Hepatocyte (in vitro differentiated cells): ENCODE data around the gene MEIS2. TPM values are rescaled to one million over a fixed set of nuclear protein-coding genes. Genes with fewer than 3 reads are reported as not detected.

Experiments
- DNase-seq: peaks from one replicate; pipeline ENCODE4 v3.0.0-alpha.2; 2016; ENCODE audit warnings: low spot score
- H2AFZ ChIP-seq: fragments of 200-600 bp; sonication (generic); 2 replicates; pipeline ENCODE4 v1.6.0; 2016; ENCODE audit warnings: antibody characterized with exemption, mild to moderate bottlenecking
- H3K27ac ChIP-seq: fragments of 200-600 bp; sonication (generic); 2 replicates; pipeline ENCODE4 v1.5.1; 2016; ENCODE audit warnings: mild to moderate bottlenecking
- H3K27me3 ChIP-seq: fragments of 200-600 bp; sonication (generic); 2 replicates; pipeline ENCODE4 v1.6.1; 2016
- H3K36me3 ChIP-seq: fragments of 200-600 bp; sonication (generic); replicated peaks from 2 replicates; pipeline ENCODE4 v1.5.1; 2016; ENCODE audit warnings: low read depth; ENCODE audit not compliant: insufficient read depth
- H3K4me1 ChIP-seq: fragments of 200-600 bp; sonication (generic); 2 replicates; pipeline ENCODE4 v1.5.1; 2016; ENCODE audit warnings: mild to moderate bottlenecking, moderate library complexity; ENCODE audit not compliant: insufficient read depth
- H3K4me2 ChIP-seq: fragments of 200-600 bp; sonication (generic); 2 replicates; pipeline ENCODE4 v1.6.0; 2016
- H3K4me3 ChIP-seq: fragments of 200-600 bp; sonication (generic); 2 replicates; pipeline ENCODE4 v1.5.1; 2016; ENCODE audit warnings: mild to moderate bottlenecking
- H3K79me2 ChIP-seq: fragments of 200-600 bp; sonication (generic); 2 replicates; pipeline ENCODE4 v1.6.0; 2017; ENCODE audit warnings: mild to moderate bottlenecking
- H3K9me2 ChIP-seq: fragments of 200-600 bp; sonication (generic); replicated peaks from 2 replicates; pipeline ENCODE4 v1.6.0; 2017; ENCODE audit warnings: mild to moderate bottlenecking; ENCODE audit not compliant: insufficient read depth
- H3K9me3 ChIP-seq: fragments of 200-600 bp; sonication (generic); 2 replicates; pipeline ENCODE4 v1.5.1; 2016; ENCODE audit warnings: low read depth, mild to moderate bottlenecking
- H4K20me1 ChIP-seq: fragments of 200-600 bp; sonication (generic); 2 replicates; pipeline ENCODE4 v1.6.0; 2016; ENCODE audit warnings: mild to moderate bottlenecking; ENCODE audit not compliant: insufficient read depth, poor library complexity, severe bottlenecking
- EZH2 ChIP-seq: fragments of 200-600 bp; sonication (generic); IDR thresholded peaks from 2 replicates; pipeline ENCODE4 v1.6.1; 2016; ENCODE audit warnings: antibody characterized with exemption, mild to moderate bottlenecking, borderline replicate concordance
- EZH2phosphoT487 ChIP-seq: fragments of 200-600 bp; sonication (generic); IDR thresholded peaks from one replicate; pipeline ENCODE4 v1.6.1; 2018; ENCODE audit warnings: antibody characterized with exemption, mild to moderate bottlenecking, low read depth, moderate library complexity; ENCODE audit not compliant: unreplicated experiment, severe bottlenecking
- WGBS: methylation state at CpG from one replicate; pipeline ENCODE4 v1.1.6; 2016; ENCODE audit warnings: low lambda C conversion rate; ENCODE audit errors: missing lambda C conversion rate; 5-methylcytosine and 5-hydroxymethylcytosine counted together
- polyA plus RNA-seq: library from polyadenylated mRNA; unstranded; fragments of >200 nt; fragmentation: Nextera tagmentation; extraction: Ambion mirVana; gene quantifications from 2 replicates; pipeline ENCODE4 v1.2.1, GENCODE V29; 2016
- total RNA-seq: library from RNA; depleted of rRNA; stranded (reverse); fragments of >200 nt; gene quantifications from 2 replicates; pipeline ENCODE4 v1.2.3, GENCODE V29; 2014
- TF ChIP-seq, protein P1 (sequence below): fragments of 200-600 bp; sonication (generic); IDR thresholded peaks from 2 replicates; pipeline ENCODE4 v1.5.1; 2016; ENCODE audit warnings: antibody characterized with exemption, mild to moderate bottlenecking; ENCODE audit not compliant: poor library complexity

MEIS2 gene
- total and polyA plus RNA-seq, 2 experiments from 2014 or later, result 20.6 to 33.5 TPM

DNA sequence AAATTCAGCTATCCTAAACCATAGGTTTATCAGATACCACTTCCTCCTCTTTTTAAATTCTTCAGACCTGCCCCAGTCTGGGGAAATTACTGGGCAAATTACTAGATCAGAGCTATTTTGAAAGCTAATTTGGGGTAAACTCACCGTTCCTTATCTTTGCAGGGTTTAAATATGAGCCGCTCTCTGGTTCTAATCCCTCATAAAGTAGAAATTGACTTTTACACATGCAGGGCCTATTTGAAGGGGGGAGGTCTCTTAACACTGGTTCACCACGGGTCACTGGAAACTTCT, 11.0 kb upstream of the MEIS2 start:
- H3K9me3 ChIP-seq, result no peaks in the 10 kb centered on the region
- peak overlapping the region; percentile 77 for H3K27ac ChIP-seq
- peak overlapping the region; percentile 26 for H3K4me3 ChIP-seq
- DNase-seq, result no peak
- H3K4me1 ChIP-seq, result peaks cover 8% of the 10 kb centered on the region
- WGBS, result 39% methylated on average over 3 of the region's 3 CpGs
- no peaks in the 10 kb centered on the region for H3K36me3 ChIP-seq
- peaks cover 73% of the 10 kb centered on the region for H3K27me3 ChIP-seq
- no peaks in the 10 kb centered on the region for H3K9me2 ChIP-seq
- H4K20me1 ChIP-seq, result no peaks in the 10 kb centered on the region
- peak overlapping the region; percentile 10 for H2AFZ ChIP-seq
- peak overlapping the region; percentile 75 for H3K4me2 ChIP-seq
- TF ChIP-seq, protein P1, sequence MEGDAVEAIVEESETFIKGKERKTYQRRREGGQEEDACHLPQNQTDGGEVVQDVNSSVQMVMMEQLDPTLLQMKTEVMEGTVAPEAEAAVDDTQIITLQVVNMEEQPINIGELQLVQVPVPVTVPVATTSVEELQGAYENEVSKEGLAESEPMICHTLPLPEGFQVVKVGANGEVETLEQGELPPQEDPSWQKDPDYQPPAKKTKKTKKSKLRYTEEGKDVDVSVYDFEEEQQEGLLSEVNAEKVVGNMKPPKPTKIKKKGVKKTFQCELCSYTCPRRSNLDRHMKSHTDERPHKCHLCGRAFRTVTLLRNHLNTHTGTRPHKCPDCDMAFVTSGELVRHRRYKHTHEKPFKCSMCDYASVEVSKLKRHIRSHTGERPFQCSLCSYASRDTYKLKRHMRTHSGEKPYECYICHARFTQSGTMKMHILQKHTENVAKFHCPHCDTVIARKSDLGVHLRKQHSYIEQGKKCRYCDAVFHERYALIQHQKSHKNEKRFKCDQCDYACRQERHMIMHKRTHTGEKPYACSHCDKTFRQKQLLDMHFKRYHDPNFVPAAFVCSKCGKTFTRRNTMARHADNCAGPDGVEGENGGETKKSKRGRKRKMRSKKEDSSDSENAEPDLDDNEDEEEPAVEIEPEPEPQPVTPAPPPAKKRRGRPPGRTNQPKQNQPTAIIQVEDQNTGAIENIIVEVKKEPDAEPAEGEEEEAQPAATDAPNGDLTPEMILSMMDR, result no peak
- TF ChIP-seq EZH2 (no peak), EZH2phosphoT487 (no peak)
- H3K79me2 ChIP-seq, result no peaks in the 10 kb centered on the region

DNA sequence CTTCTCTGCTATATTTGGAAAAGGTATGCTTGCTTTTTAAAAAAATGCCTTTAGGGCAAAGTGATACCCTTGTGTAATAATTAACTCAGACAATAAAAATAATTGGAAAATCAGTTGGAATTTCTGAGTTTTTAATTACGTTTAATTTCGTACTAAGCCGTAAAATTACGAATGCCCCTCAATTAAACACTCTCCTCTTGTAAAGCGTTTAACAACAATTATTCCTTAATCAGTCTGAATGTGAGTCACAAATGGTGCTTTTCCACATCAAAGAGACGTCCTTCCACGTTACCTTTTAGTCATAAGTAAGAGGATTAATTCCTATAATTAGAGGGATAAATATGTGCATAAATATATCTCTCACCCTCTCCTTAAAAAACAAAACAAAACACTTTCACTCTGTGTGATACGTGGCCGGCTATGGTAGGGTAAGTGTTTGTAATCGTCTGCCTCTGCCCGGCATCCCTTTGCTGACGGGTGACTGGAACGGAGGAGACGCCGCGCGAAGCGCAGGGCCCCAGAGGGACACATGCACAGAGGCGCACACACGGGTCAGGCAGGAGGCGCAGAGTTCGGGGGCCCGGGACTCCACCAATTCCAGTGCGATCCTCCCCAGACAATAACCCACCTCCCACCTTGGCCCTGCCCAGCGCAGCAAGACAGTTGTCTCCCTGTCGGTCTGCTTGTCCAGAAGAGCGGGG, 9.7 kb upstream of the MEIS2 start:
- DNase-seq, result no peak
- Histone ChIP-seq H3K27me3 (peaks cover 83% of the 10 kb centered on the region), H3K4me3 (peak overlapping the region; percentile 26), H3K4me2 (peak overlapping the region; percentile 75), H3K9me3 (no peaks in the 10 kb centered on the region), H3K9me2 (no peaks in the 10 kb centered on the region), H2AFZ (peak overlapping the region; percentile 10), H4K20me1 (no peaks in the 10 kb centered on the region), H3K27ac (peak overlapping the region; percentile 77), H3K4me1 (peaks cover 8% of the 10 kb centered on the region), H3K79me2 (no peaks in the 10 kb centered on the region), H3K36me3 (no peaks in the 10 kb centered on the region)
- TF ChIP-seq EZH2phosphoT487, result peak; percentile 2
- TF ChIP-seq, protein P1, result no peak
- no peak for TF ChIP-seq EZH2
- WGBS, result 5% methylated on average over 27 of the region's 27 CpGs

DNA sequence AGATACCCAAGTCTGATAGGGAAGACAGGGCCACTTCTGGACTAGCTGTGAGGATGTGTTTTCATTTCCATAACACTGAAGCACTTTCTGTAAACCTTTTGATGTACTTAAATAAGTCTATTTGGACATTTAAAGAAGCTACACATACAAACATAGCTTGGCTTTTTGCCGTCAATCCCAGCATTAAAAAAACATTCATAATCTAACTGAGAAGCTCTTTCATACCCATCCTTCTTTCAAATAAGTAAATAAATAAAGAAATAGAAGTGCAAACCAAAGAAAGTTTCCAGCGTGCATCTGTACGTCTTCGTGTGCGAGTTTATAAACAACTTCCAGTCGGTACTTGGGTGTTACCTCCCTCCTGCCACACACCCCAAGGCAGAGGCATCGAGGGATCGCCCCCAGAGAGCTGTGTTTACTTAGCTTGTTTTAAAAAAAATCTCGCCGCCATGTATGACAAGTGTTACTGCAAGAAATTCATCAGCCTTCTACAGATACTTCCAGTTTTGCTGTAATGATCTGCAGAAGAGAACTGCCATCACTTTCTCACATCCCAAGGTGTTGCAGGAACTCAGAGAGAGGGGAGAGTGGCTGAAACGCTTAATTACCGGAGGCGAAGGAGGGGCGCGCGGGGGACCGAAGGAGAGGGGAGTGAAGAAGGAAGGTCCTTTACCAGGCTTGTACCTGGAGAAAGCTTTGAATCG, 9.0 kb upstream of the MEIS2 start:
- DNase-seq, result no peak
- H2AFZ ChIP-seq, result peak overlapping the region; percentile 5
- peak overlapping the region; percentile 26 for H3K4me3 ChIP-seq
- no peaks in the 10 kb centered on the region for H3K9me3 ChIP-seq
- peaks cover 8% of the 10 kb centered on the region for H3K4me1 ChIP-seq
- H3K9me2 ChIP-seq, result no peaks in the 10 kb centered on the region
- H3K27ac ChIP-seq, result peak overlapping the region; percentile 77
- TF ChIP-seq, protein P1, result no peak
- peak; percentile 25 for TF ChIP-seq EZH2phosphoT487
- no peaks in the 10 kb centered on the region for H3K79me2 ChIP-seq
- H4K20me1 ChIP-seq, result no peaks in the 10 kb centered on the region
- peak overlapping the region; percentile 75 for H3K4me2 ChIP-seq
- peaks cover 90% of the 10 kb centered on the region for H3K27me3 ChIP-seq
- H3K36me3 ChIP-seq, result no peaks in the 10 kb centered on the region
- 8% methylated on average over 18 of the region's 18 CpGs for WGBS
